CD4-positive, alpha-beta T cell treated with Interleukin-17A for 4 hours (primary cell): ENCODE measurements around the gene GALNT14.

Experiments
- DNase-seq: peaks from one replicate; pipeline ENCODE4 v3.0.0-alpha.2; 2020; ENCODE audit warnings: mixed read lengths

GALNT14 gene

DNA sequence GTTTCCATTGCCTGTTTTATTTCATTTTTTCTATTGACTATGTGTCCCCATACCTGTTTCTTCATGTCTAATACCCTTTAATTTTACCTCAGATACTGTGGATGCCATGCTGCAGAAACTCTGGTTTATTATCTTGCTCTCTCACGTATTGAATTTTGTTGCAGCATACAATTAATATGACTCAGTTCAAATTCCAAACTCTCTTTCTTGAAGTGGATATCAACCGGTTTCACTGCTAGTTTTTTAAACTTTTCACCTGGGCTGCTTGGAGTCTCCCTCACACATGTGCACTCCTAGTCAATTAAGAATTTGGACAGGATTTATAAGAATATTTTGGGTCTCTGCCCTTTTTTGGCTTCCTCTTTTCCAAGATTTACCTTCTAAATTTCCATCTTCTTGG, 260.4 kb downstream of the GALNT14 start:
- no peak for DNase-seq

GRCh38 chr2:30872797-30873196, 265.4 kb downstream of the GALNT14 start:
- no peak for DNase-seq

DNA sequence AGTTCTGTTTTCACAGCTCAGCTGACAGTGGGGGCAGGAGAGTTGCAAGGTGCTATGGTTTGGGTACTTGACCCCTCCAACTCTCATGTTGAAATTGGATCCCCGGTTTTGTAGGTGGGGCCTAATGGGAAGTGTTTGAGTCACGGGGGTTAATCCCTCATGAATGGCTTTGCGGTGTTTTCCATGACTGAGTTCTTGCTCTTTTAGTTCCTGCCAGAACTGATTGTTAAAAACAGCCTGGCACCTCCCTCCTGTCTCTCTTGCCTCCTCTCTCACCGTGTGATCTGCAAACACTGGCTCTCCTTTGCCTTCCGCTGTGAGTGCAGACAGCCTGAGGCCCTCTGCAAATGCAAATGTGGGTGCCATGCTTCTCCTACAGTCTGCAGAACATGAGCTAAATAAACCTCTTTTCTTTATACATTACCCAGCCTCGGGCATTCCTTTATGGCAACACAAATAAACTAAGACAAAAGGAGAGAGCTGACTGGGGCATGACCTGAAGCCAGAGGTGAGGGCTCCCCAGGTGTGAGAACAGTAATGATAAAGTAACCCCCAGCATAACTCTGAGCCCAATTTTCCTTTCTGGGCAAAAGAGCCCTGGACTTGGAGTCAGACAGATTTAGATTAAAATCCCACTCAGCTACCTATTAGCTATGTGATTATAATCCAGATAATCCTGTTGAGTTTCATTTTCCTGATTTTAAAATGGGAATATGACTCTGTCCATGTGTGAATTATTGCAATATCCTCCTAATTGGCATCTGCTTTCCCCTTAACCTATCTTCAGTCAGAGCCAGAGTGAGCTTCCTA, 266.1 kb downstream of the GALNT14 start:
- DNase-seq, result no peak

DNA sequence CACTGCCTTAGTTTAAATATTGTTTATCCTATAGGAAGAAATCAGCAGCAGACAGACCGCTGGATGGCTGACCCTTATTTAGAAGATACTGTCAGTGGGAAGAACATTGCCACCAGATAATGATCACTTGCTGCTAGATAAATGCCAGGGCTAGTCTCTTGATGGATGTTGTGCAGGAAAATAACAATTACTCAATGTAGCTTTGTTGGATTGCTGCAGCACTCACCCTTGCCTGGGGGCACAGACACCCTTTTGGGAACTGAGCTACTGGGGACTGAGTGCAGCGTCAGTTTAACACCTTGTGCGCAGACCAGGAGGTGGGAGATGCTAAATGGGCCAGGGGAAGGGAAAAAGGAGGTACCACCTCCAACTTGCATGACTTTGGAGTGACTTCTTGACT, 266.8 kb downstream of the GALNT14 start:
- no peak for DNase-seq

- DNase-seq, result no peak
Measured at GRCh38 chr2:30869988-30870387, 268.3 kb downstream of the GALNT14 start.

- DNase-seq, result no peak
Measured at GRCh38 chr2:30867385-30867784, 270.9 kb downstream of the GALNT14 start.

- no peak for DNase-seq
Measured at GRCh38 chr2:30866974-30867373, 271.3 kb downstream of the GALNT14 start.

GRCh38 chr2:30865892-30866681, 272.2 kb downstream of the GALNT14 start:
- DNase-seq, result no peak

GRCh38 chr2:30865243-30865642, 273.0 kb downstream of the GALNT14 start:
- no peak for DNase-seq

GRCh38 chr2:30862054-30862651, 276.1 kb downstream of the GALNT14 start:
- peak; percentile 54 for DNase-seq

DNA sequence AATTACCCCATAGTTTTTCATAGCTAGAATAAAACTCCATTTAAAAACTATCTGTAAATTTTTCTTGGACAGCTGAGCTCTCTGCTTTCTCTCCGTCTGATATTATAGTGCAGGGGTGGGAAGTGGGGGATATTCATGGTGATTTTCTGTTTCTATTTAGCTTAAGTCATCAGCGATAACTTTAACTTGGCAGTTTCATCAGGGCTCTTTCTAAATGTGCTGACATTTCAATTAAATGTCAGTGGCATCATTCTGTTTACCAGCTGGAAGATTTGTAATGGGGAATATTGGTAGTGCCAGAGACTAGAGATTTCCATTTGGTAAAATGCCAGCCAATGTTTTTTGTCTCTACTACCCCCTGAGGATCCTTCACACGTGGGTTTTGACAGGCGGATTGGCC, 277.5 kb downstream of the GALNT14 start:
- DNase-seq, result no peak
